Activated CD8-positive, alpha-beta memory T cell treated with anti-CD3 and anti-CD28 coated beads for 48 hours (primary cell): ENCODE results near the gene DLL4.

Experiments used
- DNase-seq, 3 experiments: peaks; one replicate each; pipeline ENCODE4 v3.0.0-alpha.2; 2020; ENCODE audit warnings: low read depth in 2 of 3, low spot score in 2 of 3

The DLL4 gene

DNA sequence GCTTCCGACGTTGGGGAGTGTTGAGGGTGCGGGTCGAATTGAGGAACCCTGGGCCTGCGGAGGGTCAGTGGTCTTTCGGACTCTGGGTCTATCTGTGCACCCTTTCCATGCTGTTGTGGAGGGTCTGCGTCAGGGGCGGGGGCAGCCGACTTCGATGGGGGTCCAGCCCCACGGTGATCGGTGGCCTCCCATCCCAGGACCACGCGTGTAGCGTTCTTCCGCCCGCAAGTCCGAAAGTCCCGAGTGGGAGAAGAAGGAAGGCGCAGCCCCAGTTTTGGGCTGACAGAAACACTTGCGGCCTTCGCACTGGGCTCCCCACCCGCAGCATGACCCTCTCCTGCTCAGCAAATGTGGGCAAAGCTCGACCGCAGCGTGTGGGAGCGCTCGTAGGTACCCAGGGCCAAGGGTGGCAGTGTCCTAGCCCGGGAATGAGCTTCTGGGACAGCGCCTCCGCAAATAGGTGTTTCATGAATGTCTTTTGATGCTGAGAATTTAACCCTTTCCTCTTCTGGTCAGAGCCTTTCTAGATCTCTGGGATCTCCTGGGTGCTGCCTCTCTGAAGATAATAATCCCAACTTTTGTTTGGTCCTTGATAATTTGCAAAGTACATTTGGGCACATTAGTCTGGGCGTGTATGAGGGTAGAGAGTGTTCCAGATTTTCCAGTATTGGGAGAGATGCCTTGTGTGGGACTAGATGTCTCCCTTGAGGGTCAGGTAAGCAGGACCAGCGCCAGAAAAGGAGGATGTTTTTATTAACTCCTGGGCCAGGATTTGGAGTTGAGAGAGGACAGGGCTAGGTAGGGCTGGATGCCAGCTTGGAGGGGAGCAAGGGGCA, 2.3 kb upstream of the DLL4 start:
- no peak for DNase-seq

DNA sequence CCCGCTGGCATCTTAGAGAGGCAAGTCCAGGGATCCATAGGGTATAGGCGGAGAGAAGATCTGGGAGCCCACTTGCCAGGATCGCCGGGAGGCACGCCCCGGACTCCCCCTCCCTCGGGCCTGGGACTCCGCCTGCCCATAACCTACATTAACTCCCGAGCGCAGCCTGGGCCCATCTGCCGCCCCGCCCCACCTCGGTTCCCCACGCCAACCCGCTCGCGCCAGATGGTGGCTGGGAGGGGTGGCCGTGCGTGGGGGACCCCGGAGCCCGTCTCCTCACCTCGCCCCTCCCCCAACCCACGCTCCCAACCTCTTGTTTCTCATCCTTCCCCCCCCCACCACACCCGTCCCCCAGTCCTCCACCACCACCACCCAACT, 1.7 kb upstream of the DLL4 start:
- no peak for DNase-seq

DNA sequence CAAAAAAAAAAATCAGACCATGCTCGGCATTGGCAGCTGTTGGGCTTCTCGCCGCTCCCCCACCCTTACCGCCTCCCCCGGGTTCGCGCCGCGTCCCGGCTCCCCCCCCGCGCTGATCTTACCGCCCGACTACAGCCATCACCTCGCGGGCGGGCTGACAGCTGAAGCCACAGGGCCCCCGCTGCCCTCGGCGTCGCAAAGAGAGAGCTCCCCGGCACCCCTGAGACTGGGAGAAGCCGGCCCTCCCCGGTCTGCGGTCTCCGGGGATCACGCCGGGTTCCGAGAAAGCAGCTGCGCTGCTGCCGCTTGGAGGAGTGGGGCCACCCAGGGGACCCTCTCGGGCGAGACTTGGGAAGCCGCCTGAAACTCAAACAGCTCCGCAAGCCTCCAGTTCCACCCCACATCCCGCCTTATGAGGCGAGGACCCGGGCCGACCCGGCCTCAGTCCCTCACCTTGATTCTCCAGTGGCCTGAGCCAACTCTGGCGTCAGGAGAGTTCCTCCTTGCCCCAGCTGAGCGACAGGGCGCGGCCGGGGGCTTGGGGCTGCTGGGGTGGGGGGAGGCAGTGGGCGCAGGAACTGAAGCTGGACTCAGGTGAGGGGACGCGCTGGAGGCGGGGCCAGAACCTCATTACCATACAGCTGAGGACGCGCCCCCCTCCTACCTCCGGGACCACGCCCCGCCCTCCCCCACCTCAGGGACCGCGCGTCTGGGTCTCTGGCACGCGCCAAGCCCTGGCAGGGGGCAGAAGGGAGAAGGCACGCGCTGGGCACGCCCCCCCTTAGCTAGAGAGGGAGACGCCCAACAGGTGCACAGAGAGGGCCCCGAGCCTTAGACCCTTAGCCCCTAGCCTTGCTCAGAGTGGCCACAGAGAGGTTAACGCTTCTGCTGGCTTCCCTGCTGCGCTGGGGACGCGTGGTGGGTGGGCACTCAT, 1.0 kb upstream of the DLL4 start:
- no peak for DNase-seq

- DNase-seq: no peak
Observed at GRCh38 chr15:40929660-40930429, 705 bp downstream of the DLL4 start.

DNA sequence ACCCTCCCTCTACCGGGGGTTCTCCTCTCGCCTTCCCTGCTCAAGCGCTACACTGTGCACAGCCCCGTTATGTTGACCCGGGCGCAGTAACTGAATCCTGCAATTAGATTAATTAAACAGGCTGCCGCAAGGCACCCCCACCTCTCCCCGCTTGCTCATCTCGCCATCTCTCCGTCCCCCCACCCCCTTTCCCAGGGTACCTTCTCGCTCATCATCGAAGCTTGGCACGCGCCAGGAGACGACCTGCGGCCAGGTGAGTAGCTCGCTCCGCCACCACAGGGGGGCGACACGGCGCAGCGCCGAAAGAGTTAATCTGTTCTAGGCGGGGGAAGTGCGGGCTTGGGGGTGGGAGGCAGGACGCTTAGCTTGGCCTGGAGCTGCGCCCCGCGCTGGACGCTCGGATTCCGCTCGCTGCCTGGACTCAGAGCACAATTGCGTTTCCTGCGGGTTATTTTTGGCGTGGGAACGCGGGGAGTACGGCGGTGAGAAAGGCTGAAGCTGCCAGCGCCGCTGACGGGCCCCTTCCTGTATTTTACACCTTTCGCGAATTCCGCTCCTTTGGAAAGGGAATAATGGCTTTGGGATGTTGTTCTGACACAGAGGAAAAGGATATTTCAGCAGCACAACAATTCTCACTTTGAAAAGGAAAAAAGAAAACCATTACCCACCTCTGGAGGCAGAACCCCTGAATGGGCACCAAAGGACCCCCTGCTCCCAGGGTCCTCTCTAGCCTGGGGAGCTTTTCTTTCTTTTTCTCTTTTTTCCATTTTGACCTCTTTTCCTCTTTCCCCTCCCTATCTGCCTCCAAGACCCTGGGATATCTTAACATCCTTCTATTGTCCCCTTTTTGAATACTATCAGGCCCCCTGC, 1.5 kb downstream of the DLL4 start:
- DNase-seq: no peak

DNA sequence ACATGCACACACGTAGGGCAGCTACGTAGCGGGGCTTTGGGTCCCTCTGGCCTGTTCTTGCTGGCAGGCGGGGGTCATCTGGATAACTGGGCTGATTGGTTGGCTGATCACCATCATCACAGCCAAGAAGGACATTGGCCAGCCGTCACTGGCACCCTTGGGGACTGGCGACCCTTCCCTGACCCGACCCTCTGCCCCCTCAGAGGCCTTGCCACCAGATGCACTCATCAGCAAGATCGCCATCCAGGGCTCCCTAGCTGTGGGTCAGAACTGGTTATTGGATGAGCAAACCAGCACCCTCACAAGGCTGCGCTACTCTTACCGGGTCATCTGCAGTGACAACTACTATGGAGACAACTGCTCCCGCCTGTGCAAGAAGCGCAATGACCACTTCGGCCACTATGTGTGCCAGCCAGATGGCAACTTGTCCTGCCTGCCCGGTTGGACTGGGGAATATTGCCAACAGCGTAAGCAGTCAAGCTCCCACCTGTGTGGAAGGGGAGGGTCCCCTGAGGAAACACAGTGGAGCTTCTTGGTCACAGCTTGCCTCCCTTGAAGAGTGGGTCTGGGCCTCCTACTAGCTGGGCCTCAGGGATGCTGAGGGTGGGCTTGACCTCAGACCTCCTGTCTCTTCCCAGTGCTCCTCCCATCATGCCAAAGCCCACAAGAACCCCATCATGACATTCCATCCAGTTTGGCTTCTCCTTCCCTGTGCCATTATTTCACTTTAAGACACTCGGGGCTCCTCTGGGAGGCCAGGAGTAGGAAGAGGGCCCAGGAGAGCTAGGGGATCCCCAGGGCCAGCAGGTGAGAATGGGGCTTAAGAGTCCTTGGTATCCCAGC, 2.4 kb downstream of the DLL4 start:
- DNase-seq: no peak

DNA sequence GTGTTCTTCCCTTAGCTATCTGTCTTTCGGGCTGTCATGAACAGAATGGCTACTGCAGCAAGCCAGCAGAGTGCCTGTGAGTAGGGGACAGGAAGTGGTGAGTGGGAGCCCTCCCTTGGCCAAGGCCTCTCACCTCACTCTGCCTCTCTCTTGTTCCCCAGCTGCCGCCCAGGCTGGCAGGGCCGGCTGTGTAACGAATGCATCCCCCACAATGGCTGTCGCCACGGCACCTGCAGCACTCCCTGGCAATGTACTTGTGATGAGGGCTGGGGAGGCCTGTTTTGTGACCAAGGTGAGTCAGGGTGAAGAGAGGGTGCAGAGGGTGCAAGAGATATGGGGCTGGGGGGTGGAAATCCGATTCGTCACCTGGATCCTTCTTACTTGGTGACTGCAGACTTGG, 3.0 kb downstream of the DLL4 start:
- DNase-seq: no peak

DNA sequence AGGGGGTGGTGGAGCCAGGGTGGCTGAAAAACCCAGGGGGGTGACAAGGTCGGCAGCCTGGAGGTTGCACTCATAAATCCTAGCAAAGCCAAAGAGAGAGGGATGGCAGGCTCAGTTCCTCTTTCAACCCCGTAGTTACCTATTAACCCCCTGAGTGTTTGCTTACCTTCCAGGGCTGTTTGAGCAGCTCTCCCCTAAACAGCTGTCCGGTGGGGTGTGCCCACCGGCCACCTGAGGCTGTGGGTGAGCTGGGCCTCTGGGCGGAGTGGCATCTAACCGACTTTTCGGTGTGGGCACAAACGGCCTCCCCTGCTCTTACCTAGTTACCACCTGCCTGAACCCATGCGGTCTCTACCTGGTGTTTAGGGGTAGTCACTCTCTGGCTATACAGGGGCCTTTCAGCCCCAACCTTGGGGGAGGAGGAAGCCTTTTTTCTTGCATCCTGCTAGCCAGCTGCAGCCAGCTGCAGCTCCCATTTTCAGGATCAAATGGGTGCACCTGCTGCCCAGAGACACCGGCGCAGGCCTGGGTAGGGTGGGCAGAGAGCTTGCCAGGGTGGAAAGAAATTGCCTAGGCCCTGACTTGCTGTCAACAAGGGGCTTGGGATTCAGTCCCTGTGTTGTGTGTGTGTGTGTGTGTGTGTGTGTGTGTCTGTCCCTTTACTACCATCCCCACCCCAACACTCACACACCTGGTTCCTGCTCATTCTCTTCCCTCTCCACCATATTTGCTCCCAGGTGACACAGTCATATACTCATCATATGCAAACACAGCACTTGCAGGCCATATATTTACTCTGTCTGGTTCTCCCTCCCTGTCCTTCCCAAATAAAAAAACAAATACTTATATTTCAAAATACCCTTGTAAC, 3.7 kb downstream of the DLL4 start:
- no peak for DNase-seq

GRCh38 chr15:40933517-40933902, 4.4 kb downstream of the DLL4 start:
- DNase-seq: no peak

GRCh38 chr15:40934457-40934856, 5.3 kb downstream of the DLL4 start:
- no peak for DNase-seq

DNA sequence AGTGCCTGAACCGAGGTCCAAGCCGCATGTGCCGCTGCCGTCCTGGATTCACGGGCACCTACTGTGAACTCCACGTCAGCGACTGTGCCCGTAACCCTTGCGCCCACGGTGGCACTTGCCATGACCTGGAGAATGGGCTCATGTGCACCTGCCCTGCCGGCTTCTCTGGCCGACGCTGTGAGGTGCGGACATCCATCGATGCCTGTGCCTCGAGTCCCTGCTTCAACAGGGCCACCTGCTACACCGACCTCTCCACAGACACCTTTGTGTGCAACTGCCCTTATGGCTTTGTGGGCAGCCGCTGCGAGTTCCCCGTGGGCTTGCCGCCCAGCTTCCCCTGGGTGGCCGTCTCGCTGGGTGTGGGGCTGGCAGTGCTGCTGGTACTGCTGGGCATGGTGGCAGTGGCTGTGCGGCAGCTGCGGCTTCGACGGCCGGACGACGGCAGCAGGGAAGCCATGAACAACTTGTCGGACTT, 7.1 kb downstream of the DLL4 start:
- DNase-seq: no peak

DNA sequence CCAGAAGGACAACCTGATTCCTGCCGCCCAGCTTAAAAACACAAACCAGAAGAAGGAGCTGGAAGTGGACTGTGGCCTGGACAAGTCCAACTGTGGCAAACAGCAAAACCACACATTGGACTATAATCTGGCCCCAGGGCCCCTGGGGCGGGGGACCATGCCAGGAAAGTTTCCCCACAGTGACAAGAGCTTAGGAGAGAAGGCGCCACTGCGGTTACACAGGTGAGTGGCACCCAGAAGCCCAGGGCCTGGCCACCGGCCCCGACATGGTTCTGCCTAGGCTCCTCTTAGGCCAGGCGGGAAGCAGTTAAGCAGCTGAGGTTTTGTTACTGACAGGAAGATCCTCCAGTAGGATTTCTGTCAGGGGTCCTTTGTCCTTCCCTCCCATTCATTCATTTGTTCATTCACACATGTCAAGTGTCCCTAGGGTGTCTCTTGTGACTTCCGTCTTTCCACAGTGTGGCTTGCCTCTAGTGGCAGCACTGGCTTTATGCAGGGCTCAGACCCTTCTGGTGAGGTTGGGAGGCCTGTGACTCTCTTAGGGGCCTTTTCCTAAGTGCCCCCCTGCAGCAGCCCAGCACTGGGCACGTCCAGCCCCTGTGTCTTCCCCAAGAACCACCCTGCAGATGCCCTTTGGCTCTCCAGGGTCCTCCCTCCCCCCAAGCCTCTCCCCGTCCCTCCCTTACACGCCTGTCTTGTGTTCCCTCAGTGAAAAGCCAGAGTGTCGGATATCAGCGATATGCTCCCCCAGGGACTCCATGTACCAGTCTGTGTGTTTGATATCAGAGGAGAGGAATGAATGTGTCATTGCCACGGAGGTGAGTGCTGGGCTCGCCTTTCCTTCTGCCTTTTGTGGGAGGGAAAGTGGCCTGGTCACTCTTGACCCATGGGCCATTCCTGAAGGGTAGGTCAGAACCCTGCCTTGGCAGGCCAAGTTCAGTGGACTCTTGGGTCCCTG, 7.8 kb downstream of the DLL4 start:
- DNase-seq: no peak

- DNase-seq: no peak
Observed at GRCh38 chr15:40937762-40938535, 8.8 kb downstream of the DLL4 start.

- no peak for DNase-seq
Observed at GRCh38 chr15:40938536-40938870, 9.4 kb downstream of the DLL4 start.

- DNase-seq: no peak
Observed at GRCh38 chr15:40940296-40940801, 11.2 kb downstream of the DLL4 start.

GRCh38 chr15:40941068-40941527, 12.0 kb downstream of the DLL4 start:
- DNase-seq: no peak
